K562 (cell line): ENCODE data around the gene REC8.

ENCODE experiments used
- BCL6 ChIP-seq: fragments of 250-450 bp; sonication (Bioruptor Pico); IDR thresholded peaks from 2 replicates; pipeline ENCODE4 v1.4.0; 2020
- CREM ChIP-seq: IDR thresholded peaks from 2 replicates; pipeline ENCODE4 v1.6.1; 2014; ENCODE audit warnings: antibody characterized with exemption, low read depth
- MTA3 ChIP-seq: fragments of 450-650 bp; formaldehyde crosslinking; IDR thresholded peaks from 2 replicates; pipeline ENCODE4 v1.6.1; 2017; ENCODE audit warnings: mild to moderate bottlenecking, borderline replicate concordance
- PHB ChIP-seq: fragments of 250-450 bp; sonication (Bioruptor Pico); IDR thresholded peaks from 2 replicates; pipeline ENCODE4 v1.5.0; 2021
- POLR2A ChIP-seq: fragments of 450-650 bp; conservative IDR thresholded peaks from 2 replicates; pipeline ENCODE4 v1.6.1; 2016
- POU5F1 ChIP-seq: fragments of 150-350 bp; IDR thresholded peaks from 2 replicates; pipeline ENCODE4 v1.6.1; 2014; ENCODE audit warnings: borderline replicate concordance, low read length, low read depth, mild to moderate bottlenecking; ENCODE audit not compliant: partially characterized antibody
- RBBP5 ChIP-seq: fragments of 200-600 bp; sonication (generic); IDR thresholded peaks from 2 replicates; pipeline ENCODE4 v1.6.1; 2012; ENCODE audit warnings: borderline replicate concordance, mild to moderate bottlenecking, low read length, control low read depth, inconsistent platforms; ENCODE audit not compliant: insufficient read depth, poor library complexity, severe bottlenecking
- ZBED1 ChIP-seq: IDR thresholded peaks from 2 replicates; pipeline ENCODE4 v1.6.1; 2014
- ZNF561 ChIP-seq: fragments of 450-650 bp; formaldehyde crosslinking; conservative IDR thresholded peaks from 2 replicates; pipeline ENCODE4 v1.4.0; 2020; ENCODE audit warnings: mild to moderate bottlenecking, moderate library complexity

DNA sequence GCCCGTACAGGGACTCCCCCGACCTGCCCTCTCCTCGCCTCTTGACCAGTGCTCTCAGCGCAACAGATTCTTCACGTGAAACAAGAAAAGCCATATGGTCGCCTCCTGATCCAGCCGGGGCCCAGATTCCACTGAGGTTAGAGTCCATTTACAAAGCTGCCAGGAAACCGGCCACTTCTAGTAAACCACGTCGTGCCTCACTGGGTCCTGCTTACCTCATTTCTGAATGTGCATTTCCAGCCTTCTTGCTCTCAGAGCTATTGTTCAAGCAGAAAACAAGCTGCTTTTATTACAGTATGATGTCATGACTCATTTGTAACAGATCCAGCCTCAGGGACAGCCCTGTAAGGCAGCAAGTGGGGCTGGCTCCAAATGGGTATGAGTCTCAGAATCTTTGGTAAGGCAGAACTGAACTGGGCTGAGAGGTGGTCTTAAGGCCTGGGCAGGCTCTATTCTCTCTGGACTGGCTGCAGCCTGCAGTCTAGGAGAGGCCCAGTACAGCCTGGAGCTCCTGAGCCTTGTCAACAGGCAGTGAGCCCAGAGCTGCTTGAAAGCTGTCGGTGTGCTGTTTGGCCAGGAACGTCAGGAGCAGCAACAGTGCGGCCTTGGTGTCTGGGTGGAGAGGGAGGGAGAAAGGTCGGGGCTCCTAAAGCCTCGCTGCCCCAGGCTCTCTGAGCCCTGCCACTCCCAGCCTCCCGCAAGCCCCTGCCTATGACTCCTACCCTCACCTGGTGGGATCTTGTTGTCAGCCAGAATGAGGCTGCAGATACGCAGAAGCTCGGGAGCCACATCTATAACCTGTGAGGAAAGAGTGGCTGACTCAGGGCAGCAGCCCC is 8.3 kb downstream of the REC8 start:
- TF ChIP-seq BCL6 (CRISPR knock-in tag) (no peak), CREM (no peak), ZBED1 (no peak), ZNF561 (CRISPR knock-in tag) (no peak), MTA3 (no peak), PHB (no peak), POLR2A (no peak), POU5F1 (no peak), RBBP5 (no peak)
